NCI-H2029 (cell line): Measurements from ENCODE around the gene PRAMEF4.
"Not testable (repeated sequence)": the region's sequence is repeated elsewhere in the genome, so short reads cannot be mapped to it uniquely, and the experiment has no call there.

Experiments used
- DNase-seq: peaks from one replicate; lab custom pipeline; 2025; lab: John Stamatoyannopoulos, UW

The PRAMEF4 gene

GRCh38 chr1:12886101-12886500, at the start of gene PRAMEF4:
TSS of gene PRAMEF4 (minus strand) at chr1:12886201. CDS start at chr1:12883394, 2,807 bp downstream.
- not testable (repeated sequence) for DNase-seq

GRCh38 chr1:12924368-12924767, 38.4 kb upstream of the PRAMEF4 start:
- DNase-seq = not testable (repeated sequence)

- DNase-seq = not testable (repeated sequence)
Observed at GRCh38 chr1:12921749-12922148, 35.7 kb upstream of the PRAMEF4 start.

- not testable (repeated sequence) for DNase-seq
Observed at GRCh38 chr1:12916310-12916709, 30.3 kb upstream of the PRAMEF4 start, which contains the start of gene PRAMEF7. TSS of gene PRAMEF7 (plus strand) at chr1:12916610. CDS start at chr1:12917693, 1,083 bp downstream.

GRCh38 chr1:12903793-12904572, 18.0 kb upstream of the PRAMEF4 start:
- not testable (repeated sequence) for DNase-seq

- DNase-seq = not testable (repeated sequence)
Observed at GRCh38 chr1:12899186-12899585, 13.2 kb upstream of the PRAMEF4 start.

GRCh38 chr1:12898170-12898569, 12.2 kb upstream of the PRAMEF4 start, which contains the start of gene PRAMEF10:
TSS of gene PRAMEF10 (minus strand) at chr1:12898270. CDS start at chr1:12895847, 2,423 bp downstream.
- DNase-seq = not testable (repeated sequence)

GRCh38 chr1:12878453-12878852, 7.5 kb downstream of the PRAMEF4 start:
- DNase-seq = not testable (repeated sequence)

GRCh38 chr1:12863131-12863880, 22.7 kb downstream of the PRAMEF4 start:
- not testable (repeated sequence) for DNase-seq

- DNase-seq = not testable (repeated sequence)
Observed at GRCh38 chr1:12856786-12857185, 29.2 kb downstream of the PRAMEF4 start, which contains the start of gene PRAMEF2. TSS of gene PRAMEF2 (plus strand) at chr1:12857086. CDS start at chr1:12859010, 1,924 bp downstream.

- DNase-seq = no peak
Observed at GRCh38 chr1:12851779-12852178, 34.2 kb downstream of the PRAMEF4 start.

- DNase-seq = not testable (repeated sequence)
Observed at GRCh38 chr1:12848620-12849019, 37.4 kb downstream of the PRAMEF4 start, which contains the start of gene HNRNPCL1. TSS of gene HNRNPCL1 (minus strand) at chr1:12848720. CDS start at chr1:12848289, 431 bp downstream.

GRCh38 chr1:12833251-12833650, 52.8 kb downstream of the PRAMEF4 start:
- not testable (repeated sequence) for DNase-seq

GRCh38 chr1:12831310-12831709, 54.7 kb downstream of the PRAMEF4 start, which contains the start of gene PRAMEF11:
TSS of gene PRAMEF11 (minus strand) at chr1:12831410. CDS start at chr1:12828789, 2,621 bp downstream.
- DNase-seq = not testable (repeated sequence)
